HG03060 (cell line): Measurements from ENCODE around the gene RUNDC3A.

Source experiments
- ATAC-seq: cut with Tn5 transposase; IDR thresholded peaks from one replicate; pipeline ENCODE4 v1.9.1; 2021; ENCODE audit warnings: low read depth, moderate number of reproducible peaks; ENCODE audit not compliant: unreplicated experiment

Gene RUNDC3A

GRCh38 chr17:44308320-44308818 lies at the start of gene RUNDC3A:
Gene RUNDC3A (plus strand): TSS chr17:44308601. CDS start chr17:44308833, 232 bp downstream.
- no peak for ATAC-seq

GRCh38 chr17:44258811-44259351 lies 49.5 kb upstream of the RUNDC3A start:
- no peak for ATAC-seq

DNA sequence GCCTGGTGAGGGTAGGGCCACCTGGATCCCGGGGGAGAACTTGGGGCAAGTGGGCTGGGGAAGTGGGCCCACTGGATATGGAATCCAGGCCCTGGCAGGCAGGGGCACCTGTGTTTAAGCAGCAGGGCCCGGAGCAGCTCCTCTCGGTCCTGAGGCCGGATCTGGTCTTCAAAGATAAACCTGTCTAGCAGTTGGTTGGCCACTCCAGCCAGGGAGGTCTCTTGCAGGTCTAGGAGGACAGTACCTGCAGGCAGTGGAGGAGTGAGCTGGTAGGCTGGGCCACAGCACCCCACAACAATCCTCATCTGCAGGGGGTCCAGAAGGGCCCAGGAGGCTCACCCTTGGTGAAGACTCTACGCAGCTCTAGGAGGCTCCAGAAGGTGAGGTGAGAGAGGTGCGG lies 48.1 kb upstream of the RUNDC3A start:
- ATAC-seq, result no peak

GRCh38 chr17:44262654-44263225 lies 45.7 kb upstream of the RUNDC3A start:
- ATAC-seq, result no peak

DNA sequence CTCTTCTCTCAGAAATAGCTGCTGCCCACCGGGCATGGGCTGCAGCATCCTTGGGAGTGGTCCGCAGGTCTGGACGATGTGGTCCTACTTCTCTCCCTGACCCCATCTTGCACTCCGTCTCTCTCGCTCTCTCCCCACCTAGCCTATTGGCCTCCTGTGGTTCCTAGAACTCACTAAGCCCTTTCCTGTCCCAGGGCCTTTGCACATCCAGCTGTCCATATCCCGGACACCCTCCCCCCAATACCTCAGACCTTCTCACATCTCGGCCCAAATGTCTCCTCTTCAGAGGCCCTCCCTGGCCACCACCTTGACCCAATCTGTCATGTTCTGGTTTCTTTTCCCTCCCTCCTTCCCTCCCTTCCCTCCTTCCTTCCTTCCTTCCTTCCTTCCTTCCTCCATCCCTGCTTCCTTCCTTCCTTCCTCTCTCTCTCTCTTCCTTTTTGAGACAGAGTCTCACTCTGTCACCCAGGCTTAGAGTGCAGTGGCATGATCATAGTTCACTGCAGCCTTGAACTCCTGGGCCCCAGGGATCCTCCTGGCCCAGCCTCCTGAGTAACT lies 45.0 kb upstream of the RUNDC3A start:
- no peak for ATAC-seq

DNA sequence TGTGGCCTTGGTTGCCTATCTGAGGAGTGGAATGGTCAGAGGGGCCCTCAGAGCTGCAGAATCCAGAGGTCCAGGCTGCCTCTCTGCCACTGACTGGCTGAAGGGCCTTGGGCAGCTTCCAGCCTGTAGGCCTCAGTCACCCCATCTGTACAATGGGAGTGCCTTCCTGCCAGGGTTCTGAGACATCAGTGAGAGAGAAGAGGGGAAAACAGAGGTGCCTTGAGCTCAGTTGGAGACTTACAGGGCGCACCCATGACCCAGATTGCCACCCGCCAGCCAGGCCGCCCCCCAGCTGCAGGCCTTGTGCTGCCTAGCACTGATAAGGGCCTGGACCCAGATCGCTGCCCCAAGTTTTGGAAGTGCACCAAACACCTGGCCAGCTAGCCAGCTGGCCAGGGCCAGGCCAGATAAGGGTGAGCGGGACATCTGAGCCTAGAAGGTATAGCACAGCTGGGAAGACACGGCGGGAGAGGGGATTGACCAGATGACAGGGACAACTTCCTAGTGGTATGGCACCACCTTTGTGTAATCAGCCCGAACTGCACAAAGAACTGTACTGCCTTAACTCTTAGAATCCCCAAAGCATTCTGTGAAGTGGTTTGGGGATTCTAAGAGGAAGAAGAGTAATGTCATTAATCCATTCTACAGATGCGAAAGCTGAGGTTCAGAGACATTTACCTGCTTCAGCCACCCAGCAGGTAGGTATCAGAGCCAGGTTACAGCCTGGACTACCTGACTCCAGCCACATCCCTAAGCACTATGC lies 41.8 kb upstream of the RUNDC3A start:
- no peak for ATAC-seq

DNA sequence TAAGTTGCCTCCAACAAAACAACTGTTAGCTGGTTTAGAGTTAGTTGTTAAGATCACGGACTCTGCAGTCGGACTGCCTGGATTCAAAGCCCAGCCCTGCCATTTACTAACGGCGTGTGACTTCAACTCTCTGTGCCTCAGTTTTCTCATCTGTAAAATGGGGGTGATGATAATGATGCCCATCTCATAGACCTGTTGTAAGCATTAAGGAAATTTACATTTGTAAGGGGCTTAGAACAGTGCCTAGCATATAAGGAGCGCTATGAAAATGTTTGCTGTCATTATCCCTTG lies 41.3 kb upstream of the RUNDC3A start:
- ATAC-seq, result no peak

- no peak for ATAC-seq
Measured at GRCh38 chr17:44267818-44268490, 40.4 kb upstream of the RUNDC3A start, which contains the start of gene SLC4A1. Gene SLC4A1 (minus strand): TSS chr17:44268135. CDS start chr17:44262866, 5,269 bp downstream.

- no peak for ATAC-seq
Measured at GRCh38 chr17:44268709-44269534, 39.5 kb upstream of the RUNDC3A start.

DNA sequence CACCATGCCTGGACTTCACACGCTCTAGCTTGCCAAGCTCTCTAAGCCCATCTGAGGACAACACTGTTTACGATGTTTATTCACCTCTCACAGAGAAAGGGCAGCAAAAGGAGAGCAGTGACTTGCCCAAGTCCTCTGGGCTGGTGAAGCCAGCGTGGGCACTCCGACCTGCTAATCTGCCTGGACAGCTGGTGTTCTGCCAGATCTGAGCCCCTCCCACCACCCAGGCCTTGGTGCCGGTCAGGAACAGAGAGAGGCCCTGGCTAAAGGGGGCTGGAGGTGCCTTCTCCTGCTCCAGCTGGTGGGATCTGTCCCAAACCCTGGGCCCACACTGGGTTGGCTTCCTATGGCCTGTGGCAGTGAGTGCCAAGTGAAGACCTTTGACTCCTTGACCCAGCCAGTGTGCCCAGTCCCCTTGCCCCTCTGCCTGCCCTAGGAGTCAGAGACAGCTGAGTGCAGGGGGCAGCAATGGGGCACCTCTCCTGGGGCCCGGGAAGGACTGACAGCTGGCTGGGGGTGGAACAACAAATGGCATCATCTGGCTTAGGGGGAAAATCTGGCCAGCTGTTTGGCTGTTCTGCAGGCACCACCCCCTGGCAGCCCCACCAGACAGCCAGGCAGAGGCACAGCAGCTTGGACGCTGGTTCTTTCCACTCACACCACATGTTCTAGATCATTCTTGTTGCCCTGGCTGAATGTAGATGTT lies 38.7 kb upstream of the RUNDC3A start:
- ATAC-seq, result no peak

GRCh38 chr17:44272321-44272951 lies 36.0 kb upstream of the RUNDC3A start:
- no peak for ATAC-seq

DNA sequence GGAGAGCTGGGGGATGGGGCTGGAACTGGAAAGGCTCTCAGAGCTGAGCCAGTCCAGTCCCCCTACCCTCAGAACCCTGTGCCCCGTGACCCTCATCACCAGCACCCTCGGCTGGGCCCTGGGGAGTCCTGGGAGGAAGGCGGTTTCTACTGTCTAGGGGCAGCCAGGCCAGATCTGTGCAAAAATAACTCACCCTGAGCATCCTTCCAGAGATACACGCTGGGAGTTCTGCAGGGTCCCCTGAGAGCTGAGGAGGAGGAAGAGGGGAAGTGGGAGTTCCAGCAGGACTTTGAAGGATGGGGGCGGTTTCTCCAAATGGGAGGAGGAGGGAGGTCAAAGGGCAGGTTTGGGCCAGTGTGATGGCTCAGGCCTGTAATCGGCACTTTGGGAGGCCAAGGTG lies 35.4 kb upstream of the RUNDC3A start:
- ATAC-seq, result no peak

DNA sequence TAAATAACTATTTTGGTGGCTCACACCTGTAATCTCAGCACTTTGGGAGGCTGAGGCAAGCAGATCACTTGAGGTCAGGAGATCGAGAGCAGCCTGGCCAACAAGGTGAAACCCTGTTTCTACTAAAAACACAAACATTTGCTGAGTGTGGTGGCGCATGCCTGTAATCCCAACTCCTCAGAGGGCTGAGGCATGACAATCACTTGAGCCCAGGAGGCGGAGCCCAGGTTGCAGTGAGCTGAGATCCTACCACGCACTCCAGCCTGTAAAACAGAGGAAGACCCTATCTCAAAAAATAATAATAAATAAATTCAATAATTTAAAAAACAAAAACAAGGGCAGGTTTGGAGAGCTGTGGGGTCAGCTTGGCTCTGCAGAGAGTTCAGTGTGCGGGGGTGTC lies 34.8 kb upstream of the RUNDC3A start:
- no peak for ATAC-seq

DNA sequence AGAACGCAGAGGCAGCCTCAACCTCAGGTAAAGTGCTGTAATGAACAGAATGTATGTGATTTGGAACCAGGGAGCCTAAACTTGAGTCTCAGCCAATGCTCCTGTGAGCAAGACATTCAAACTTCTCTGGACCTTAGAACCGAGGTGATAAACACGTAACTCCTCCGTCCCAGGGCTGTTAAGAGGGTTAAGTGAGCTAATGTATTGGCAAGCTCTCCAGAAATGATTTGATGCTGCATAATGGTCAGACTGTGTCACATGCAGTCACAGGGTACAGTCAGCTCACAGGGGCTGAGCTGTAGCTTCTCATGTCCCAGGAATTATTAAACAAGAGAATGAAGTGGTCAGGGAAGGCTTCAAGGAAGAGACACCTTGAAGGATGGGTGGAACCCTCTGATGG lies 30.4 kb upstream of the RUNDC3A start:
- ATAC-seq, result no peak

DNA sequence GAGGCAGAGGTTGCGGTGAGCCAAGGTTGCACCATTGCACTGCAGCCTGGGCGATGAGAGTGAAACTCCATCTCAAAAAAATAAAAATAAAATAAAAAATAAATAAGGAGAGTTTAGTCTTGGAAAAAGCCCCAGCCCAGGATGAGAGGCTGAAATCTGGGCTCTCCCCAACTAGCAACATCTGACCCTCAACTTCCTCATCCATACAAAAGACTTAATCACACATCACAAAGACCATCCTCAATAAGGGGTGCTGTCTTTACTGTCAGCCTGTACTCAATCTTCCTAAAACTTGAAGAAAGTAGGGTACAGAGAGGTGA lies 29.1 kb upstream of the RUNDC3A start:
- ATAC-seq, result no peak

- no peak for ATAC-seq
Measured at GRCh38 chr17:44279666-44280391, 28.6 kb upstream of the RUNDC3A start.

- no peak for ATAC-seq
Measured at GRCh38 chr17:44280392-44280937, 27.9 kb upstream of the RUNDC3A start.

DNA sequence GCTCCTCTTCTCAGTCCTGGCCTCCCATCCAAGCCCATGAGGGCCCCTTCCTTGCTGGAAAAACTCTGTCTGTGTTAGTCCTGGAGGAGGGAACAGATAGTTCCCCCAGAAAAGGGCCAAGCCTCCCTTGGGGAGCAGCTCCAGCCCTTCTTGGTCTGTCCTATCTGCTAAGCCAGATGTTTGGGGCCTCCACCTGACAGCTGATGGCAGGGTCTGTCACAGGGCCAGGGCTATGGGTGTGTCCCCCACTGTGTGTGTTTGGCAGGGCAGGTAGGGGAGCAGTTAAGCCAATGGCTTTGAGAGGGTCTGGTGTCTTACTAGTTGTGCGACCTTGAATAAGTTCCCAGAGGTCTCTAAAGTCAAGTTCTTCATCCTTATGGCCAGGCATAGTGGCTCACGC lies 26.8 kb upstream of the RUNDC3A start:
- no peak for ATAC-seq
